Tibial nerve (tissue), 3 donors: ENCODE measurements around the gene AP1S3.

ENCODE experiments used
- CTCF ChIP-seq, 5 experiments: fragments of 200-600 bp in 3 of 5; fragments of 450-650 bp in 2 of 5; sonication (generic) in 3 of 5; IDR thresholded peaks; one replicate each; pipeline ENCODE4 v1.5.1; 2016 to 2019; ENCODE audit warnings: antibody characterized with exemption in 5 of 5, mild to moderate bottlenecking in 3 of 5, moderate library complexity in 2 of 5
- POLR2A ChIP-seq, 2 donors: fragments of 450-650 bp; IDR thresholded peaks; one replicate each; pipeline ENCODE4 v1.6.1; 2017; ENCODE audit warnings: antibody characterized with exemption in 2 of 2, mild to moderate bottlenecking in 2 of 2, moderate library complexity in 2 of 2

- TF ChIP-seq POLR2A (IDR thresholded peaks at IDR 0.05): no peak
- TF ChIP-seq CTCF (IDR thresholded peaks at IDR 0.05): no peak
Measured at GRCh38 chr2:223841436-223842190, 4.2 kb upstream of the AP1S3 start.
